HepG2 (cell line): ENCODE data around the gene CEP63. TPM values are rescaled to one million over a fixed set of nuclear protein-coding genes. Genes with fewer than 3 reads are reported as not detected.

ENCODE experiments used
- ATAC-seq: fragments of 200-7000 bp; cut with Tn5 transposase; 3 replicates; pipeline ENCODE4 v1.9.1; 2020; ENCODE audit warnings: mild to moderate bottlenecking, moderate library complexity
- BruUV-seq: library from RNA; stranded (reverse); fragments of 400-500 nt; replicated peaks from 2 replicates; lab custom pipeline; 2021; lab: Mats Ljungman, UMichigan
- CTCF ChIA-PET: fragments of 300-600 bp; formaldehyde crosslinking; extraction: SDS; loops from one replicate; lab custom pipeline; 2021; ENCODE audit warnings: low total read pairs, inconsistent platforms, low intra/inter-chr PET ratio; lab: Yijun Ruan, JAX
- POLR2A ChIA-PET: fragments of 350-600 bp; sonication (Branson Sonifier 250); formaldehyde crosslinking; loops from one replicate; lab custom pipeline; 2020; ENCODE audit warnings: antibody characterized with exemption, inconsistent platforms; lab: Yijun Ruan, JAX
- DNase-seq: peaks from one replicate; pipeline ENCODE4 v3.0.0-alpha.2; 2015; ENCODE audit warnings: low spot score
- FAIRE-seq: peaks from 3 replicates; lab custom pipeline; 2011; peaks lifted over from hg19 to GRCh38; lab: Jason Lieb, UNC
- H2AFZ ChIP-seq: one replicate; pipeline ENCODE4 v1.6.1; 2011; ENCODE audit warnings: low read length, inconsistent platforms
- H3K27ac ChIP-seq: fragments of 300-600 bp; 3 replicates; pipeline ENCODE4 v1.8.0; 2011; ENCODE audit warnings: mixed run types, mild to moderate bottlenecking, mixed read lengths, low read length, inconsistent platforms; ENCODE audit not compliant: insufficient read depth; ENCODE audit errors: extremely low read length
- H3K27me3 ChIP-seq, 2 experiments: fragments of 200-600 bp in 1 of 2; 2 replicates in 1 of 2; 3 replicates in 1 of 2; pipeline versions ENCODE4 v1.6.0 to v1.8.0; 2011; ENCODE audit warnings: low read length in 2 of 2, mild to moderate bottlenecking in 2 of 2, moderate library complexity in 2 of 2, inconsistent platforms in 1 of 2; ENCODE audit not compliant: insufficient read depth in 2 of 2, control insufficient read depth in 1 of 2
- H3K36me3 ChIP-seq, 2 experiments: fragments of 200-600 bp in 1 of 2; replicated peaks in 1 of 2; 2 replicates in 1 of 2; 3 replicates in 1 of 2; pipeline versions ENCODE4 v1.5.1 to v1.8.0; 2011; ENCODE audit warnings: low read length in 2 of 2, inconsistent platforms in 1 of 2; ENCODE audit not compliant: insufficient read depth in 2 of 2, control insufficient read depth in 1 of 2
- H3K4me1 ChIP-seq: 2 replicates; pipeline ENCODE4 v1.5.1; 2012; ENCODE audit warnings: low read length, inconsistent platforms; ENCODE audit not compliant: insufficient read depth
- H3K4me2 ChIP-seq: 2 replicates; pipeline ENCODE4 v1.6.0; 2011; ENCODE audit warnings: low read depth, low read length, inconsistent platforms
- H3K4me3 ChIP-seq, 3 experiments: fragments of 200-600 bp in 1 of 3; sonication (generic), shearing (Covaris generic) in 1 of 3; replicated peaks in 1 of 3; 2 replicates each; pipeline ENCODE4 v1.5.1; 2011 to 2016; ENCODE audit warnings: low read length in 3 of 3, inconsistent platforms in 2 of 3, low read depth in 2 of 3, mild to moderate bottlenecking in 2 of 3, control low read depth in 1 of 3, mixed read lengths in 1 of 3; ENCODE audit not compliant: insufficient read depth in 1 of 3
- H3K79me2 ChIP-seq: one replicate; pipeline ENCODE4 v1.6.1; 2011; ENCODE audit warnings: low read length, inconsistent platforms; ENCODE audit not compliant: insufficient read depth
- H3K9ac ChIP-seq: 2 replicates; pipeline ENCODE4 v1.6.0; 2011; ENCODE audit warnings: mild to moderate bottlenecking, low read depth, low read length, inconsistent platforms; ENCODE audit not compliant: insufficient read depth
- H3K9me3 ChIP-seq: 2 replicates; pipeline ENCODE4 v1.5.1; 2012; ENCODE audit warnings: mild to moderate bottlenecking, low read length
- H4K20me1 ChIP-seq: 2 replicates; pipeline ENCODE4 v1.6.0; 2011; ENCODE audit warnings: inconsistent platforms, mild to moderate bottlenecking, low read length, moderate library complexity; ENCODE audit not compliant: insufficient read depth
- DNMT1 ChIP-seq: sonication (generic); formaldehyde crosslinking; IDR thresholded peaks from 2 replicates; pipeline ENCODE4 v1.5.1; 2020; ENCODE audit warnings: mild to moderate bottlenecking, missing genetic modification reagents
- EHMT2 ChIP-seq: fragments of 200-600 bp; sonication (generic); IDR thresholded peaks from 2 replicates; pipeline ENCODE4 v1.7.0; 2017; ENCODE audit warnings: antibody characterized with exemption, low read depth, low read length, borderline replicate concordance
- KDM5A ChIP-seq: fragments of 200-600 bp; sonication (generic); IDR thresholded peaks from 2 replicates; pipeline ENCODE4 v1.7.0; 2018; ENCODE audit warnings: antibody characterized with exemption, mild to moderate bottlenecking, low read length, borderline replicate concordance
- MAFF ChIP-seq: IDR thresholded peaks from 2 replicates; pipeline ENCODE4 v1.6.1; 2011; ENCODE audit warnings: low read depth, low read length, improper control_type of control experiment
- MAFK ChIP-seq, 2 experiments: IDR thresholded peaks in 1 of 2; conservative IDR thresholded peaks in 1 of 2; 2 replicates each; pipeline ENCODE4 v1.6.1; 2011; ENCODE audit warnings: improper control_type of control experiment in 2 of 2, low read length in 2 of 2
- MATR3 ChIP-seq: sonication (generic); formaldehyde crosslinking; IDR thresholded peaks from 2 replicates; pipeline ENCODE4 v1.4.0; 2020; ENCODE audit warnings: missing genetic modification reagents
- SMARCE1 ChIP-seq: fragments of 450-650 bp; IDR thresholded peaks from 2 replicates; pipeline ENCODE4 v1.6.1; 2017; ENCODE audit warnings: borderline replicate concordance
- SMC3 ChIP-seq: IDR thresholded peaks from 2 replicates; pipeline ENCODE4 v1.6.1; 2011; ENCODE audit warnings: low read length, improper control_type of control experiment
- TBP ChIP-seq: sonication (generic); formaldehyde crosslinking; IDR thresholded peaks from 2 replicates; pipeline ENCODE4 v1.5.0; 2020; ENCODE audit warnings: missing genetic modification reagents
- WIZ ChIP-seq: sonication (generic); formaldehyde crosslinking; IDR thresholded peaks from 2 replicates; pipeline ENCODE4 v1.5.1; 2020; ENCODE audit warnings: mild to moderate bottlenecking, missing genetic modification reagents
- XRCC5 ChIP-seq: fragments of 200-400 bp; formaldehyde crosslinking; optimal IDR thresholded peaks from 2 replicates; pipeline ENCODE3; 2017; ENCODE audit warnings: mild to moderate bottlenecking, low read length
- ZBTB7B ChIP-seq: sonication (generic); formaldehyde crosslinking; IDR thresholded peaks from 2 replicates; pipeline ENCODE4 v1.4.0; 2020; ENCODE audit warnings: missing genetic modification reagents
- ZNF619 ChIP-seq: sonication (generic); formaldehyde crosslinking; IDR thresholded peaks from 2 replicates; pipeline ENCODE4 v1.4.0; 2020; ENCODE audit warnings: mild to moderate bottlenecking, missing genetic modification reagents
- ZNF781 ChIP-seq: sonication (generic); formaldehyde crosslinking; IDR thresholded peaks from 2 replicates; pipeline ENCODE4 v1.5.1; 2020; ENCODE audit warnings: borderline replicate concordance, mild to moderate bottlenecking, missing genetic modification reagents; ENCODE audit errors: not compliant biosample characterization
- WGBS: methylation state at CpG from one replicate; pipeline ENCODE4 v1.1.6; 2017; ENCODE audit warnings: low lambda C conversion rate; 5-methylcytosine and 5-hydroxymethylcytosine counted together
- in situ Hi-C: cut with HindIII; loops from 2 replicates; pipeline ENCODE4 v1.10.0; 2017; ENCODE audit warnings: low pct_unique_long_range_greater_than_20kb; ENCODE audit not compliant: extremely low pct_ligation_motif_present
- intact Hi-C: fragments of 100-400 bp; cut with micrococcal nuclease; formaldehyde crosslinking; loops from one replicate; pipeline ENCODE4 v1.10.0; 2022; ENCODE audit not compliant: unreplicated experiment
- polyA plus RNA-seq, 8 experiments: library from polyadenylated mRNA; depleted of rRNA in 3 of 8; stranded (reverse) in 7 of 8; unstranded in 1 of 8; fragments of >200 nt; fragmentation: Illumina TruSeq in 4 of 8; extraction: Trizol in 4 of 8; gene quantifications; 2 replicates each; pipeline versions ENCODE4 v1.2.1 to v1.2.3, GENCODE V29; 2011 to 2016; ENCODE audit warnings: low read depth in 4 of 8, missing spikeins in 1 of 8, mixed read lengths in 1 of 8; ENCODE audit not compliant: insufficient read depth in 1 of 8
- total RNA-seq, 5 experiments: library from RNA; depleted of rRNA; stranded (reverse); fragments of >200 nt; fragmentation: Illumina TruSeq; extraction: Trizol; gene quantifications; 2 replicates each; pipeline ENCODE4 v1.2.3, GENCODE V29; 2016; ENCODE audit warnings: low read depth in 1 of 5
- TF ChIP-seq, protein P1 (sequence below): sonication (generic); formaldehyde crosslinking; IDR thresholded peaks from 2 replicates; pipeline ENCODE4 v1.5.0; 2020; ENCODE audit warnings: mild to moderate bottlenecking, missing genetic modification reagents, moderate library complexity
- TF ChIP-seq, protein P2 (sequence below): sonication (generic); formaldehyde crosslinking; IDR thresholded peaks from 2 replicates; pipeline ENCODE4 v1.4.0; 2020; ENCODE audit warnings: missing genetic modification reagents, mild to moderate bottlenecking, borderline replicate concordance

CEP63 gene
- total and polyA plus RNA-seq, 2 of the 13 experiments (the other 11 are each of a cell fraction or from before 2014, with no cell fraction given): 7.2 to 18.4 TPM

DNA sequence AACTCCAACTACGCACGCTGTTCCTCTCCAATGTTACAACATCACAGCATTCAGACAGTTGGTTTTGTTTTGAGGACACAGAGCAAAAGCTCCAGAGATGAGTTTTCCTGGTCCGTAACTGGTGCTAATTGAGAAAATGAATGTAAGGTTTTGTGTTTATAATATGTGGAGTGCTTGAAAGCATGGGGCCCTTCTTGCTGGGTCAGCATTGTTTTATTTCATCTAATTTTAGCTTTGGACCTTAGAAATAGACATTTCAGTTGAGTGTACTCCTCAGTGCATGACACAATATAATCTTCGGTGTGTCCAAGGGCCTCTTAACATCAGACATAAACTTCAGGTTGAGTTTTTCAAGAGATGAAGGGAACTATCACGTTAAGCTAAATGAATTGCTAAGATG, 37.2 kb upstream of the CEP63 start:
- 74% methylated on average over 5 of the region's 5 CpGs for WGBS
- ChIA-PET POLR2A (interaction anchor here (1.3 kb wide), 1 partner anchor 74 kb away, joined by 4 read pairs; the partner anchor contains the start of gene AMOTL2), CTCF (interaction anchor here (3.7 kb wide), 1 partner anchor 141 kb away, joined by 23 read pairs; no protein-coding TSS in a partner anchor)
- in situ Hi-C loops: no loop called here
- peaks cover 13% of the 10 kb centered on the region; the same call in 1 of the 2 replicates for H3K4me1 ChIP-seq
- BruUV-seq: no TSS peak
- DNase-seq: no peak
- H3K79me2 ChIP-seq: no peaks in the 10 kb centered on the region
- no peak overlapping the region for H3K9ac ChIP-seq
- H3K36me3 ChIP-seq: no peaks in the 10 kb centered on the region
- intact Hi-C loops: loop anchor here (1.0 to 2.0 kb wide), 4 partner anchors 26 to 140 kb away; partner anchors contain the start of gene AMOTL2
- TF ChIP-seq MAFF: peak; percentile 45
- TF ChIP-seq MAFK (conservative IDR thresholded peaks at IDR 0.05 in 1 of 2, IDR thresholded peaks at IDR 0.05 in 1 of 2; ENCODE audit: low read length in 2 of 2): 0 out of 4 replicates have a peak, but pooled peaks have one; percentile 9 to 50
- no peak for TF ChIP-seq SMARCE1
- FAIRE-seq: no peak
- no peak overlapping the region for H3K4me3 ChIP-seq
- no peaks in the 10 kb centered on the region for H4K20me1 ChIP-seq
- H3K27me3 ChIP-seq: peaks cover 2 to 5% of the 10 kb centered on the region in 2 experiments; a peak in 3 of 5 replicates
- no peaks in the 10 kb centered on the region for H3K9me3 ChIP-seq
- ATAC-seq: no peak
- H2AFZ ChIP-seq: no peak overlapping the region
- no peak overlapping the region for H3K4me2 ChIP-seq
- no peak overlapping the region for H3K27ac ChIP-seq

DNA sequence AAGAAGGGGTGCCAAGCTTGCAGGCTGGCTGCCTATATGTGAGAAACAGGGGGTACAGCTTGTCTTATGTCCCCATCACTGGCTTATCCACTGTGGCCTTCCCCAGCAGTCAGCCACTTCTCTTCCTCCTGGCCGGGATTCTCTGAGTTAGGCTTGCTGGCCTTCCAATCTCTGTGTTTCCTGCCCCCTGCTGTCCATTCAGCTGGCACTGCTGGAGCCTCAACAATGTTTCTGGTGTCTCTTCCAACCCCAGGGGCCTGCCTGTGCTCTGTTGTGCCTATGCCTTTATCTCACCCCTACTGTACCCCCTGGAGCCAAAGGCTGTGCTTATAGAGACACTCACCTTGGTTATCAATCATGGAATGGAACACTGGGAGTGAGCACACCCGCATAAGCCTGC, 36.6 kb upstream of the CEP63 start:
- CTCF ChIA-PET: interaction anchor here (3.7 kb wide), 1 partner anchor 141 kb away, joined by 23 read pairs; no protein-coding TSS in a partner anchor
- DNase-seq: peak; percentile 56
- in situ Hi-C loops: no loop called here
- POLR2A ChIA-PET: interaction anchor here (1.3 kb wide), 1 partner anchor 75 kb away, joined by 4 read pairs; the partner anchor contains the start of gene AMOTL2
- no TSS peak for BruUV-seq
- H3K27me3 ChIP-seq: peaks cover 2 to 8% of the 10 kb centered on the region in 2 experiments; a peak in 3 of 5 replicates
- peak; percentile 28 for FAIRE-seq
- no peaks in the 10 kb centered on the region for H3K36me3 ChIP-seq
- WGBS: 0% methylated on average over 1 of the region's 2 CpGs
- intact Hi-C loops: loop anchor here (1.0 to 2.0 kb wide), 4 partner anchors 25 to 141 kb away; partner anchors contain the start of gene AMOTL2
- no peaks in the 10 kb centered on the region for H3K9me3 ChIP-seq
- no peak overlapping the region for H3K4me2 ChIP-seq
- no peak overlapping the region for H3K27ac ChIP-seq
- H2AFZ ChIP-seq: no peak overlapping the region
- H3K9ac ChIP-seq: no peak overlapping the region
- no peaks in the 10 kb centered on the region for H4K20me1 ChIP-seq
- peak; percentile 92 for ATAC-seq
- H3K79me2 ChIP-seq: no peaks in the 10 kb centered on the region
- H3K4me3 ChIP-seq: no peak overlapping the region
- H3K4me1 ChIP-seq: peaks cover 11% of the 10 kb centered on the region; the same call in 1 of the 2 replicates
- TF ChIP-seq SMARCE1 (no peak), TBP (CRISPR knock-in tag) (no peak), ZBTB7B (CRISPR knock-in tag) (no peak), WIZ (CRISPR knock-in tag) (no peak), DNMT1 (CRISPR knock-in tag) (no peak), EHMT2 (no peak), XRCC5 (peak; percentile 38), ZNF781 (CRISPR knock-in tag) (no peak), ZNF619 (CRISPR knock-in tag) (no peak), MATR3 (no peak), KDM5A (no peak), SMC3 (peak; percentile 90)
- TF ChIP-seq, protein P1, sequence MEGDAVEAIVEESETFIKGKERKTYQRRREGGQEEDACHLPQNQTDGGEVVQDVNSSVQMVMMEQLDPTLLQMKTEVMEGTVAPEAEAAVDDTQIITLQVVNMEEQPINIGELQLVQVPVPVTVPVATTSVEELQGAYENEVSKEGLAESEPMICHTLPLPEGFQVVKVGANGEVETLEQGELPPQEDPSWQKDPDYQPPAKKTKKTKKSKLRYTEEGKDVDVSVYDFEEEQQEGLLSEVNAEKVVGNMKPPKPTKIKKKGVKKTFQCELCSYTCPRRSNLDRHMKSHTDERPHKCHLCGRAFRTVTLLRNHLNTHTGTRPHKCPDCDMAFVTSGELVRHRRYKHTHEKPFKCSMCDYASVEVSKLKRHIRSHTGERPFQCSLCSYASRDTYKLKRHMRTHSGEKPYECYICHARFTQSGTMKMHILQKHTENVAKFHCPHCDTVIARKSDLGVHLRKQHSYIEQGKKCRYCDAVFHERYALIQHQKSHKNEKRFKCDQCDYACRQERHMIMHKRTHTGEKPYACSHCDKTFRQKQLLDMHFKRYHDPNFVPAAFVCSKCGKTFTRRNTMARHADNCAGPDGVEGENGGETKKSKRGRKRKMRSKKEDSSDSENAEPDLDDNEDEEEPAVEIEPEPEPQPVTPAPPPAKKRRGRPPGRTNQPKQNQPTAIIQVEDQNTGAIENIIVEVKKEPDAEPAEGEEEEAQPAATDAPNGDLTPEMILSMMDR (CRISPR knock-in tag): peak; percentile 72
- TF ChIP-seq, protein P2, sequence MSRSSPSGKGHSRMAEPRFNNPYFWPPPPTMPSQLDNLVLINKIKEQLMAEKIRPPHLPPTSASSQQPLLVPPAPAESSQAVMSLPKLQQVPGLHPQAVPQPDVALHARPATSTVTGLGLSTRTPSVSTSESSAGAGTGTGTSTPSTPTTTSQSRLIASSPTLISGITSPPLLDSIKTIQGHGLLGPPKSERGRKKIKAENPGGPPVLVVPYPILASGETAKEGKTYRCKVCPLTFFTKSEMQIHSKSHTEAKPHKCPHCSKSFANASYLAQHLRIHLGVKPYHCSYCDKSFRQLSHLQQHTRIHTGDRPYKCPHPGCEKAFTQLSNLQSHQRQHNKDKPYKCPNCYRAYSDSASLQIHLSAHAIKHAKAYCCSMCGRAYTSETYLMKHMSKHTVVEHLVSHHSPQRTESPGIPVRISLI (CRISPR knock-in tag): no peak
